ENCODE measurements around the gene JAKMIP3.

The JAKMIP3 gene

DNA sequence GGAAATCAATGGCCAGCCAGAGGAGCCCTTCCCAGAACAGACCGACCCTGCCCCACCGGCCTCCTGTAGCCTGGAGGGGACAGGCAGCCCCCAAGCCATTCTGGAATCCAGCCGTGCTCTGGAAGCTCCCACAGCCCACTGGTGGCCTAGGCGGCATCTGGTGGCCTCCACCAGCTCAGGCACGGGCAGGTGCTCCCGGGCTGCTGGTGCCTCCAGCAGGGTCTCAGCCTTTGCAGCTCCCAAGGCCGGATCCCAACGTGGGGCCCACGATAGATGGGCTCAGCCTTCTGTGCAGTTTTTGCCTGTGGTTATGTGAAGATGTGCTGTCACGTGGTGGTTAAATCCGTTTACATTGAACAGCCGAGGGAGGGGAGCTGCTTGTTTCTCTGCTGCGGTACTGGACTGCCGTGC lies 44.4 kb downstream of the JAKMIP3 start:
- DNase-seq (ENCODE audit: low read depth) = no peak

DNA sequence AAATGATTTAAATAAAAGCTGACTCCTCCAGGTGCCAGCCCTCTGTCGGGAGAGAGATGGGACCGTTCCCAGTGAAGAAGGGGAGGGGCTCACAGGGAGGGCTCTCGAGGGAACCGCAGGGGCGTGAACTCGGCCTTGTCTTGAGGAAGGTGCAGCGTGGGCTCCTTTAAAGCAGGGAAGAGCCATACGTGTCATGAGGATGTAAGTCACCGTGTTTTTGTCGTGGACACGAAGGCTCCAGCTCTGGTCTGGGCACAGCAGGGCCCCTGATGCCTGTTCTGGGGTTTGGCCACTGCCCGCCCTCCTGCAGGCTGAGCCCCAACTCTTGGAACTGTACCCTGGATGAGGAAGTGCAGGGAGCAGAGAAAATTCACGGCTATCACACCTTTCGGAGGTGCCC lies 45.0 kb downstream of the JAKMIP3 start:
- no peak for DNase-seq (ENCODE audit: low read depth)

DNA sequence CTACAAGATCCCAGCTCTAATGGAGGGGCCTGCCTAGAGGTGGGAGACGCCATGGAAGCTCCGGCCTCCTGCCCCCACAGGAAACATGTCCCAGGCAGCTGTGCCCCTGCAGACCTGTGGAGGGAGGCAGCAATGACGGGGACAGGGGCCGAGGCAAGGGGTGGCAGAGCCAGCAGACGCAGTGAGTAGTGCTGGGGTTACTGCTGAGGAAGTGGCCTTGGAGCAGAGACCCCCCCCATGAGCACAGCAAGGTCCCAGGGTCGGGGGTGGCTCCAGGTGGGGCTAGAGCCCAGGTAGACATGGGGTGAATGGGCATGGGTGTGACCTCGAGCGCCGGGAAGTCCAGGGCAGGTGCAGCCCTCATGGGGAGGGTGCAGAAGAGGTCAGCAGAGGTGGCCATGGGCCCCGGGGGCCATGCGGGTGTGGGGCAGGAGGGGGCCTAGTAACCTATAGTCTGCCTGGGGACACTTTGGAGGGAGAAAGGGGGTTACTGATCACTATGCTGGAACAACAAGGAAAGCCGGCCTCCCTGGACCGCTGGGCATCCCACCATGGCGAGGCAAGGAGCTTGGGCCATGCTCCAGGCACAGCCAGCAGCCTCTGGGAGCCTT lies 45.5 kb downstream of the JAKMIP3 start:
- DNase-seq (ENCODE audit: low read depth) = no peak

DNA sequence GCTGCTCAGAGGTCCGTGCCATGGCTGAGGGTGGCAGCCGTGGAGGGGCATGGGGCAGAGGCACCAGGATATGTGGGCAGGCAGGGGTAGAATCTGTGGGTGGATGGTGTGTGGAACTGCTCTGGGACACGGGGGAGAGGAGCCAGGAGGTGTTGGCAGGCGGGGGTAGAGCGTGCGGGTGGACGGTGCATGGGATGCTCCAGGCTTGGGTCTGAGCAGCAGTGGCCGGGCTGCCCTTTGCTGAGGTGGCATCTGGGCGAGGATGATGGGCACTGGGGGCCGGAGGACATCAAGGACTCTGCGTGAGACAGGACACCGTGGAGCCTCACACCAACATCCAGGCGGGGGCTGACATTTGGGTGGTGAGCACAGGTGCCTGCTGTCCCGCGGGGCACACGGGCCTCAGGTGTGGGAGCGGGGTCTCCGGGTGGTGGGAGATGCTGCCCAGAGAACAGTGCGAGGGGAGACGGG lies 46.2 kb downstream of the JAKMIP3 start:
- no peak for DNase-seq (ENCODE audit: low read depth)

DNA sequence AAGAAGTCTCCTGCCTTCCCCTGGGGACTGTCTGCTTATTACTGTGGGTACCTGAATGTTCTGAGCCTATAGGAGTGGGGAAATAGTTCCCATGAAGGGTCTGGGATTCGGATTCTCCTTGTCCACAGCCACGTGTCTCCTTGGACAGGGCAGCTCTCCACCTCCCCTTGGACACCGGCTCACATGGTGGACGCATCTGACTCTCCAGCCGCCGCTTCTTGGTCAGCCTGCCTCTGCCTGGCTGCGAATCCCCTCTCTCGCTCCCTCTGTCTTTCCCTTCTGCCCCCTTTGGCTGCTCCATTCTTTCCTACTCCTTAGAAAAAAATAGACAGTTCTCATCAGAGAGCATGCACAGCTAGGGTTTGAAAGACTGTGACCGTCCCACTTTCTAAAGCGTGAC lies 46.9 kb downstream of the JAKMIP3 start:
- DNase-seq (ENCODE audit: low read depth) = no peak

DNA sequence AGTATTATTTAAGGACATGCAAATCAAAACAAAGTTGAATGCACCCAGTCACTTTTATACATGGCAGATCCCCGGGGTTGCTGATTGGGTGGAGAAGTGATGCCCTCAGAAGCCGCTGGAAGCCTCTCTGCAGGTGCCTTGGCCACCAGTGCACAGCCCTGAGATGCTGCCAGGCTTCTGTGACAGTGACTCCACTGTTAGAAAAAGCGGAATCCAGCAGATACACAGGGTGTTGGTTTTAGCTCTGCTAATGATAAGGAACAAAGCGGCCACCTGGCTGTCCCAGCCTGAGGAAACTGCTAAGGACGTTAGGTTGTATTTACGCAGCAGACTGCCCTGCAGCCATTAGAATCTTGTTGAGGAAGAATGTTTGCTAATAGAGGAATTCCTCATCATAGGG lies 47.5 kb downstream of the JAKMIP3 start:
- DNase-seq (ENCODE audit: low read depth) = no peak

DNA sequence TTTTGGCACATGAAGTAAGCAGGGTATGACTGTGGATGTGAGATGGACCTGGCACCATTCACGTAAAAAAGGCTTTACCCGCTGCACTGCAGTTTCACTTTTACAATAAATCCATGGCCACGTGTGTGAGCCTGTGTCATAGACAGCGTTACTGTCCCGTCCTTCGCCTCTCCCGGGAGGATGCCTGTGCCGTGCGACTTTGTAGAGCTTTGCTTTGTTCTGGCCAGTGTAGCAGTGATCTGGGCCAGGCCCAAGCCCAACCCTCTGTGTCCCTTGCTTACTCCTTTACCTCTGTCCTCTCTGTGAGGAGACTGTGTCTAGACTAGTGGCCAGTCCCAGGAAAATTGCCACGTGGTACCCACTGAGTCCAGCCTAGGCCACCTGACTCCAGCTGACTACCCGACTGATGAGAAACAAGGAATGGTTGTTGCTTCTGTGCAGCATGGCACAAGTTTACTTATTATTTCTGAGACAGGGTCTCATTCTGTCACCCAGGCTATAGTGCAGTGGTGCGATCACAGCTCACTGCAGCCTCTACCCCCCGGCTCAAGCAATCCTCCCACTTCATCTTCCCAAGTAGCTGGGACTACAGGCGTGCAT lies 48.1 kb downstream of the JAKMIP3 start:
- DNase-seq (ENCODE audit: low read depth) = no peak

DNA sequence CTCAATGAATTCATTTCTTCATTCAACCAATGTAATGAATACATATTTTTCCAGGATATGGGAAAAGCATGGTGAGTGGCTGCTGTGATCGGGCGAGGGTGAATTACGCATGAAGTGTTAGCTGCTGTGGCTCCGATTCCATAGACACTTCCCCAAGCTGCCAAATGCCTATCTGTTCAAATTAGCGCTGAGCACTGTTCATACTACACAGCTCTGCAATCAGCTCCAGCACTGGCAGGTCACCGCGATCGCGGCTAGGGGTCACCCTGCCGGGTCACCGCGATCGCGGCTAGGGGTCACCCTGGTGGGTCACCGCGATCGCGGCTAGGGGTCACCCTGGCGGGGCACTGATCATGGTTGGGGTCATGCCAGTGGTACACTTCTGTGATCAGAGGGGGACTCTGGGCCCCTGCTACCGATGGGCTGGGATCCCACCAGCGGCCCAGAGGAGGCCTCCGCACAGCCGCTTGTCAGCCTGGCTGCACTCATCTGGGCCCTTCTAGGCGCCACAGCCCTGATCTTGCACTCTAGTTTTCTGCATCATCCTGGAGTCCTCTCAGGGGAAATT lies 49.3 kb downstream of the JAKMIP3 start:
- no peak for DNase-seq (ENCODE audit: low read depth)

Data from HS-27A (cell line).